PC-9 (cell line): Measurements from ENCODE around the gene GPR157.

Source experiments
- EZH2 ChIP-seq: fragments of 200-600 bp; sonication (generic); IDR thresholded peaks from 2 replicates; pipeline ENCODE4 v1.8.0; 2017; ENCODE audit warnings: antibody characterized with exemption, low read depth
- TF ChIP-seq, protein P1 (sequence below): fragments of 200-600 bp; sonication (generic); conservative IDR thresholded peaks from 2 replicates; pipeline ENCODE4 v1.6.1; 2017; ENCODE audit warnings: mixed run types, antibody characterized with exemption, mild to moderate bottlenecking, moderate library complexity

GRCh38 chr1:9161963-9162362 is 33.1 kb upstream of the GPR157 start:
- TF ChIP-seq, protein P1, sequence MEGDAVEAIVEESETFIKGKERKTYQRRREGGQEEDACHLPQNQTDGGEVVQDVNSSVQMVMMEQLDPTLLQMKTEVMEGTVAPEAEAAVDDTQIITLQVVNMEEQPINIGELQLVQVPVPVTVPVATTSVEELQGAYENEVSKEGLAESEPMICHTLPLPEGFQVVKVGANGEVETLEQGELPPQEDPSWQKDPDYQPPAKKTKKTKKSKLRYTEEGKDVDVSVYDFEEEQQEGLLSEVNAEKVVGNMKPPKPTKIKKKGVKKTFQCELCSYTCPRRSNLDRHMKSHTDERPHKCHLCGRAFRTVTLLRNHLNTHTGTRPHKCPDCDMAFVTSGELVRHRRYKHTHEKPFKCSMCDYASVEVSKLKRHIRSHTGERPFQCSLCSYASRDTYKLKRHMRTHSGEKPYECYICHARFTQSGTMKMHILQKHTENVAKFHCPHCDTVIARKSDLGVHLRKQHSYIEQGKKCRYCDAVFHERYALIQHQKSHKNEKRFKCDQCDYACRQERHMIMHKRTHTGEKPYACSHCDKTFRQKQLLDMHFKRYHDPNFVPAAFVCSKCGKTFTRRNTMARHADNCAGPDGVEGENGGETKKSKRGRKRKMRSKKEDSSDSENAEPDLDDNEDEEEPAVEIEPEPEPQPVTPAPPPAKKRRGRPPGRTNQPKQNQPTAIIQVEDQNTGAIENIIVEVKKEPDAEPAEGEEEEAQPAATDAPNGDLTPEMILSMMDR = no peak
- TF ChIP-seq EZH2 = no peak
